NCI-H446 (cell line): Measurements from ENCODE around the gene ADRA2A.

Experiments
- DNase-seq, 2 experiments: peaks; one replicate each; lab custom pipeline; 2025; lab: John Stamatoyannopoulos, UW

Gene ADRA2A

GRCh38 chr10:111083222-111084095 is 6.6 kb downstream of the ADRA2A start:
- no peak for DNase-seq

- DNase-seq = no peak
Observed at GRCh38 chr10:111084366-111085255, 7.8 kb downstream of the ADRA2A start.

- no peak for DNase-seq
Observed at GRCh38 chr10:111085690-111086353, 9.0 kb downstream of the ADRA2A start.

GRCh38 chr10:111086574-111086973 is 9.7 kb downstream of the ADRA2A start:
- no peak for DNase-seq

- DNase-seq = no peak
Observed at GRCh38 chr10:111087331-111087756, 10.5 kb downstream of the ADRA2A start.

GRCh38 chr10:111087968-111088505 is 11.2 kb downstream of the ADRA2A start:
- DNase-seq = no peak

GRCh38 chr10:111089293-111089692 is 12.5 kb downstream of the ADRA2A start:
- no peak for DNase-seq

GRCh38 chr10:111091833-111092232 is 15.0 kb downstream of the ADRA2A start:
- DNase-seq = no peak

GRCh38 chr10:111093741-111094380 is 17.0 kb downstream of the ADRA2A start:
- DNase-seq = no peak

- no peak for DNase-seq
Observed at GRCh38 chr10:111098679-111099437, 22.0 kb downstream of the ADRA2A start.

- no peak for DNase-seq
Observed at GRCh38 chr10:111100198-111100597, 23.4 kb downstream of the ADRA2A start.

GRCh38 chr10:111101796-111102195 is 25.0 kb downstream of the ADRA2A start:
- DNase-seq = no peak

- DNase-seq = peak in 1 of 2 experiments; percentile 17
Observed at GRCh38 chr10:111102359-111102837, 25.6 kb downstream of the ADRA2A start.

- no peak for DNase-seq
Observed at GRCh38 chr10:111103196-111103840, 26.5 kb downstream of the ADRA2A start.

- no peak for DNase-seq
Observed at GRCh38 chr10:111104811-111105210, 28.0 kb downstream of the ADRA2A start.

- DNase-seq = no peak
Observed at GRCh38 chr10:111106081-111106480, 29.3 kb downstream of the ADRA2A start.

- no peak for DNase-seq
Observed at GRCh38 chr10:111107023-111107422, 30.2 kb downstream of the ADRA2A start.

- no peak for DNase-seq
Observed at GRCh38 chr10:111107846-111108245, 31.0 kb downstream of the ADRA2A start.

GRCh38 chr10:111108441-111108840 is 31.6 kb downstream of the ADRA2A start:
- DNase-seq = no peak
